B cell (primary cell): ENCODE measurements around the gene AUTS2. TPM values are rescaled to one million over a fixed set of nuclear protein-coding genes. Genes with fewer than 3 reads are reported as not detected.

Experiments
- ATAC-seq: fragments of 200-7000 bp; cut with Tn5 transposase; one replicate; pipeline ENCODE4 v1.10.0; 2021; ENCODE audit warnings: low read depth, mild to moderate bottlenecking, moderate number of reproducible peaks, moderate library complexity
- CTCF ChIA-PET: fragments of 350-600 bp; sonication (Branson Sonifier 250); formaldehyde crosslinking; loops from one replicate; lab custom pipeline; 2021; ENCODE audit warnings: antibody characterized with exemption, inconsistent platforms; lab: Charles Lee
- POLR2A ChIA-PET: fragments of 350-600 bp; sonication (Branson Sonifier 250); formaldehyde crosslinking; loops from one replicate; lab custom pipeline; 2021; ENCODE audit warnings: antibody characterized with exemption; lab: Charles Lee
- DNase-seq: peaks from one replicate; pipeline ENCODE4 v3.0.0; 2013
- H2AFZ ChIP-seq: 2 replicates; pipeline ENCODE4 v1.6.1; 2012; ENCODE audit warnings: mild to moderate bottlenecking, low read depth, low read length; ENCODE audit not compliant: insufficient read depth, poor library complexity, severe bottlenecking
- H3K27ac ChIP-seq, 2 donors: 1 replicate in 1 of 2; 2 replicates in 1 of 2; pipeline ENCODE4 v1.5.1; 2012 to 2013; ENCODE audit warnings: low read length in 2 of 2, mild to moderate bottlenecking in 2 of 2, moderate library complexity in 1 of 2
- H3K27me3 ChIP-seq, 4 experiments: fragments of 200-600 bp in 1 of 4; sonication (generic) in 1 of 4; replicated peaks in 1 of 4; 1 replicate in 2 of 4; 2 replicates in 2 of 4; pipeline versions ENCODE4 v1.6.1 to v1.7.0; 2013 to 2016; ENCODE audit warnings: low read length in 3 of 4, mild to moderate bottlenecking in 2 of 4, mixed read lengths in 1 of 4, moderate library complexity in 1 of 4; ENCODE audit not compliant: insufficient read depth in 4 of 4, control insufficient read depth in 3 of 4; ENCODE audit errors: control extremely low read depth in 1 of 4
- H3K36me3 ChIP-seq, 2 experiments: replicated peaks in 1 of 2; 1 replicate in 1 of 2; 2 replicates in 1 of 2; pipeline versions ENCODE4 v1.6.1 to v1.7.1; 2013; ENCODE audit warnings: low read length in 1 of 2; ENCODE audit not compliant: insufficient read depth in 2 of 2, control insufficient read depth in 1 of 2; ENCODE audit errors: control extremely low read depth in 1 of 2, extremely low read depth in 1 of 2
- H3K4me1 ChIP-seq, 2 donors: fragments of 200-600 bp in 1 of 2; sonication (generic) in 1 of 2; 1 replicate in 1 of 2; 2 replicates in 1 of 2; pipeline versions ENCODE4 v1.5.1 to v1.6.1; 2013 to 2017; ENCODE audit warnings: low read length in 2 of 2; ENCODE audit not compliant: control insufficient read depth in 2 of 2, insufficient read depth in 2 of 2
- H3K4me2 ChIP-seq: replicated peaks from 2 replicates; pipeline ENCODE3; 2012; ENCODE audit warnings: mild to moderate bottlenecking, low read depth, low read length; ENCODE audit not compliant: poor library complexity, severe bottlenecking
- H3K4me3 ChIP-seq, 5 experiments: fragments of 200-600 bp in 1 of 5; sonication (generic) in 1 of 5; 1 replicate in 3 of 5; 2 replicates in 2 of 5; pipeline versions ENCODE4 v1.5.1 to v1.7.0; 2011 to 2016; ENCODE audit warnings: low read length in 4 of 5, mild to moderate bottlenecking in 4 of 5, low read depth in 2 of 5, control low read depth in 1 of 5, moderate library complexity in 1 of 5; ENCODE audit not compliant: insufficient read depth in 1 of 5; ENCODE audit errors: control extremely low read depth in 1 of 5, extremely low read depth in 1 of 5
- H3K79me2 ChIP-seq: fragments of 200-600 bp; sonication (generic); one replicate; pipeline ENCODE4 v1.6.0; 2016; ENCODE audit warnings: low read length; ENCODE audit not compliant: control insufficient read depth, insufficient read depth
- H3K9ac ChIP-seq: fragments of 200-600 bp; sonication (generic); 2 replicates; pipeline ENCODE4 v1.6.1; 2017; ENCODE audit warnings: mild to moderate bottlenecking, low read length, moderate library complexity
- H3K9me3 ChIP-seq, 3 donors: one replicate each; pipeline versions ENCODE4 v1.6.1 to v1.7.1; 2013; ENCODE audit warnings: low read length in 2 of 3; ENCODE audit not compliant: control insufficient read depth in 2 of 3, insufficient read depth in 1 of 3; ENCODE audit errors: control extremely low read depth in 1 of 3
- H4K20me1 ChIP-seq: 2 replicates; pipeline ENCODE4 v1.6.0; 2012; ENCODE audit warnings: mild to moderate bottlenecking, low read length; ENCODE audit not compliant: insufficient read depth, control insufficient read depth, poor library complexity, severe bottlenecking
- H3K27ac Mint-ChIP-seq: one replicate; pipeline ENCODE4 v1.8.0; 2021; ENCODE audit warnings: mixed read lengths
- H3K27me3 Mint-ChIP-seq: one replicate; pipeline ENCODE4 v1.8.0; 2021; ENCODE audit warnings: mixed read lengths
- H3K4me1 Mint-ChIP-seq: one replicate; pipeline ENCODE4 v1.8.0; 2021; ENCODE audit warnings: mixed read lengths
- H3K4me3 Mint-ChIP-seq: one replicate; pipeline ENCODE4 v1.8.0; 2021; ENCODE audit warnings: mixed read lengths
- H3K9me3 Mint-ChIP-seq: one replicate; pipeline ENCODE4 v1.8.0; 2022; ENCODE audit warnings: mixed read lengths; ENCODE audit not compliant: insufficient read depth
- CTCF ChIP-seq: fragments of 200-600 bp; IDR thresholded peaks from one replicate; pipeline ENCODE4 v1.8.0; 2022; ENCODE audit warnings: antibody characterized with exemption, mild to moderate bottlenecking
- EZH2 ChIP-seq: IDR thresholded peaks from 2 replicates; pipeline ENCODE4 v1.6.1; 2012; ENCODE audit warnings: borderline replicate concordance, low read depth, mild to moderate bottlenecking, moderate library complexity, low read length; ENCODE audit not compliant: insufficient read depth, poor library complexity, severe bottlenecking
- WGBS: methylation state at CpG from one replicate; pipeline ENCODE4 v1.1.5; 2013; ENCODE audit warnings: missing lambda C conversion rate; ENCODE audit not compliant: insufficient coverage; 5-methylcytosine and 5-hydroxymethylcytosine counted together
- intact Hi-C: fragments of 100-400 bp; cut with micrococcal nuclease; formaldehyde crosslinking; loops from one replicate; pipeline ENCODE4 v1.10.0; 2022
- polyA plus RNA-seq: library from polyadenylated mRNA; depleted of rRNA; stranded (reverse); fragments of >200 nt; gene quantifications from 2 replicates; pipeline ENCODE4 v1.2.3, GENCODE V29; 2012
- total RNA-seq, 2 donors: library from RNA; stranded (reverse); fragments of 120-200 nt in 1 of 2; gene quantifications; 1 replicate in 1 of 2; 2 replicates in 1 of 2; pipeline versions ENCODE4 v1.2.3 to v1.2.4, GENCODE V29; 2013 to 2022

Gene AUTS2
- total and polyA plus RNA-seq, 2 donors (not counting 1 experiment from before 2014, with no cell fraction given), result 22.3 to 35.0 TPM

- no peak overlapping the region for H3K27ac ChIP-seq
- no peak overlapping the region for H3K4me2 ChIP-seq
- no peaks in the 10 kb centered on the region for H3K79me2 ChIP-seq
- peaks cover 0 to 20% (median 9%) of the 10 kb centered on the region in 3 donors for H3K9me3 ChIP-seq
- Mint-ChIP-seq H3K4me1 (no peaks in the 10 kb centered on the region), H3K27ac (no peak overlapping the region), H3K27me3 (peaks cover 12% of the 10 kb centered on the region), H3K9me3 (peaks cover 3% of the 10 kb centered on the region), H3K4me3 (no peak overlapping the region)
- CTCF ChIA-PET, result no interaction called here
- no peak for ATAC-seq
- no CpG with 5 or more reads among the region's 1 CpG for WGBS
- POLR2A ChIA-PET, result no interaction called here
- no peaks in the 10 kb centered on the region for H3K36me3 ChIP-seq
- no peak overlapping the region for H3K9ac ChIP-seq
- TF ChIP-seq EZH2, result no peak
- no peaks in the 10 kb centered on the region for H3K4me1 ChIP-seq
- intact Hi-C loops, result no loop called here
- no peaks in the 10 kb centered on the region for H4K20me1 ChIP-seq
- no peak overlapping the region for H2AFZ ChIP-seq
- no peaks in the 10 kb centered on the region for H3K27me3 ChIP-seq
- no peak for DNase-seq
- H3K4me3 ChIP-seq, result no peak overlapping the region
These were observed 1002.7 kb downstream of the AUTS2 start for GRCh38 chr7:70600993-70601392.

- H3K9me3 Mint-ChIP-seq, result peaks cover 3% of the 10 kb centered on the region
- intact Hi-C loops, result no loop called here
- CTCF ChIA-PET, result no interaction called here
- no peak for DNase-seq
- no peaks in the 10 kb centered on the region for H3K4me1 Mint-ChIP-seq
- no peak overlapping the region for H2AFZ ChIP-seq
- H3K27me3 ChIP-seq, result no peaks in the 10 kb centered on the region
- H3K4me3 ChIP-seq, result no peak overlapping the region
- no peak overlapping the region for H3K27ac Mint-ChIP-seq
- H3K27me3 Mint-ChIP-seq, result peaks cover 6% of the 10 kb centered on the region
- H3K27ac ChIP-seq, result no peak overlapping the region
- H3K9ac ChIP-seq, result no peak overlapping the region
- WGBS, result 79% methylated on average over 2 of the region's 4 CpGs
- POLR2A ChIA-PET, result no interaction called here
- peaks cover 0 to 20% (median 9%) of the 10 kb centered on the region in 3 donors for H3K9me3 ChIP-seq
- H3K4me1 ChIP-seq, result no peaks in the 10 kb centered on the region
- ATAC-seq, result no peak
- H4K20me1 ChIP-seq, result no peaks in the 10 kb centered on the region
- H3K4me2 ChIP-seq, result no peak overlapping the region
- no peak overlapping the region for H3K4me3 Mint-ChIP-seq
- no peak for TF ChIP-seq EZH2
- no peak for TF ChIP-seq CTCF
- H3K79me2 ChIP-seq, result no peaks in the 10 kb centered on the region
- no peaks in the 10 kb centered on the region for H3K36me3 ChIP-seq
These were observed 1003.8 kb downstream of the AUTS2 start for GRCh38 chr7:70602117-70602516.
